ENCODE results near the gene PLEK.
"Not testable (repeated sequence)": the region's sequence is repeated elsewhere in the genome, so short reads cannot be mapped to it uniquely, and the experiment has no call there.

PLEK gene

GRCh38 chr2:68386365-68386764 lies 21.3 kb downstream of the PLEK start:
- no peak for DNase-seq

GRCh38 chr2:68387408-68388350 lies 22.6 kb downstream of the PLEK start:
- no peak for DNase-seq

- DNase-seq = no peak
Measured at GRCh38 chr2:68388358-68388757, 23.3 kb downstream of the PLEK start.

- DNase-seq = no peak
Measured at GRCh38 chr2:68388772-68389171, 23.7 kb downstream of the PLEK start.

- DNase-seq = no peak
Measured at GRCh38 chr2:68390114-68390513, 25.0 kb downstream of the PLEK start.

- no peak for DNase-seq
Measured at GRCh38 chr2:68390586-68390985, 25.5 kb downstream of the PLEK start.

- no peak for DNase-seq
Measured at GRCh38 chr2:68391099-68391498, 26.0 kb downstream of the PLEK start.

GRCh38 chr2:68391869-68392268 lies 26.8 kb downstream of the PLEK start:
- DNase-seq = no peak

GRCh38 chr2:68396093-68396492 lies 31.0 kb downstream of the PLEK start:
- DNase-seq = no peak

- not testable (repeated sequence) for DNase-seq
Measured at GRCh38 chr2:68397704-68398263, 32.7 kb downstream of the PLEK start.

- DNase-seq = no peak
Measured at GRCh38 chr2:68403199-68403644, 38.1 kb downstream of the PLEK start.

GRCh38 chr2:68404164-68404563 lies 39.1 kb downstream of the PLEK start:
- DNase-seq = no peak

- no peak for DNase-seq
Measured at GRCh38 chr2:68404893-68405799, 40.1 kb downstream of the PLEK start.

- DNase-seq = no peak
Measured at GRCh38 chr2:68411397-68412126, 46.5 kb downstream of the PLEK start.

GRCh38 chr2:68412127-68412819 lies 47.2 kb downstream of the PLEK start:
- no peak for DNase-seq

GRCh38 chr2:68413466-68413865 lies 48.4 kb downstream of the PLEK start:
- no peak for DNase-seq

- no peak for DNase-seq
Measured at GRCh38 chr2:68414452-68414851, 49.4 kb downstream of the PLEK start.

GRCh38 chr2:68414876-68415275 lies 49.8 kb downstream of the PLEK start:
- no peak for DNase-seq

GRCh38 chr2:68415521-68415920 lies 50.4 kb downstream of the PLEK start:
- DNase-seq = no peak

- DNase-seq = no peak
Measured at GRCh38 chr2:68416081-68416675, 51.1 kb downstream of the PLEK start.

- DNase-seq = no peak
Measured at GRCh38 chr2:68417926-68418325, 52.8 kb downstream of the PLEK start.

- no peak for DNase-seq
Measured at GRCh38 chr2:68418419-68418818, 53.3 kb downstream of the PLEK start.

Measured in NCI-H1436 (cell line).